NB4 (cell line): ENCODE results near the gene RAP2A.

ENCODE experiments used
- CTCF ChIP-seq: IDR thresholded peaks from one replicate; pipeline ENCODE4 v1.5.1; 2012; ENCODE audit warnings: low read depth, low read length
- POLR2A ChIP-seq: IDR thresholded peaks from 2 replicates; pipeline ENCODE4 v1.6.1; 2011; ENCODE audit warnings: mild to moderate bottlenecking; ENCODE audit not compliant: insufficient read length; ENCODE audit errors: extremely low read depth

- TF ChIP-seq CTCF, result no peak
- TF ChIP-seq POLR2A, result no peak
Observed at GRCh38 chr13:97474349-97474980, 40.5 kb downstream of the RAP2A start.
